Retinal pigment epithelial cell (primary cell): ENCODE data around the gene L3MBTL4.

Source experiments
- DNase-seq: peaks from one replicate; pipeline ENCODE4 v3.0.0-alpha.2; 2010; ENCODE audit warnings: low read depth
- H3K4me3 ChIP-seq: 2 replicates; pipeline ENCODE4 v1.5.1; 2011; ENCODE audit warnings: mild to moderate bottlenecking, low read length, control low read depth, moderate library complexity
- TF ChIP-seq, protein P1 (sequence below): conservative IDR thresholded peaks from 2 replicates; pipeline ENCODE4 v1.5.1; 2011; ENCODE audit warnings: low read depth, low read length, control low read depth, inconsistent platforms

L3MBTL4 gene

DNA sequence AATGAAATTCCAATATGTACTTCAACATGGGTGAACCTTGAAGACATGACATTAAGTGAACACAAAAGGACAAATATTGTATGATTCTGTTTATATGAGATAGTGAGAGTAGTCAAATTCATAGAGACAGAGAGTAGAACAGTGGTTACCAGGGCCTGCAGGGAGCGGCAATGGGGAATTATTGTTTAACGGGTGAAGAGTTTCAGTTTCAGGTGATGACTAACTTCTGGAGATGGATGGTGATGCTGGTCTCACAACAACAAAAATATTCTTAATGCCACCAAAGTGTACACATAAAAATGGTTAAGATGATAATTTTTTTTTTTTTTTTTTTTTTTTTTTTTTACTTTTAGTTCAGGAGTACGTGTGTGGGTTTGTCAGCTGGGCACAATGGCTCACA lies 410.0 kb downstream of the L3MBTL4 start:
- no peak overlapping the region for H3K4me3 ChIP-seq
- TF ChIP-seq, protein P1, sequence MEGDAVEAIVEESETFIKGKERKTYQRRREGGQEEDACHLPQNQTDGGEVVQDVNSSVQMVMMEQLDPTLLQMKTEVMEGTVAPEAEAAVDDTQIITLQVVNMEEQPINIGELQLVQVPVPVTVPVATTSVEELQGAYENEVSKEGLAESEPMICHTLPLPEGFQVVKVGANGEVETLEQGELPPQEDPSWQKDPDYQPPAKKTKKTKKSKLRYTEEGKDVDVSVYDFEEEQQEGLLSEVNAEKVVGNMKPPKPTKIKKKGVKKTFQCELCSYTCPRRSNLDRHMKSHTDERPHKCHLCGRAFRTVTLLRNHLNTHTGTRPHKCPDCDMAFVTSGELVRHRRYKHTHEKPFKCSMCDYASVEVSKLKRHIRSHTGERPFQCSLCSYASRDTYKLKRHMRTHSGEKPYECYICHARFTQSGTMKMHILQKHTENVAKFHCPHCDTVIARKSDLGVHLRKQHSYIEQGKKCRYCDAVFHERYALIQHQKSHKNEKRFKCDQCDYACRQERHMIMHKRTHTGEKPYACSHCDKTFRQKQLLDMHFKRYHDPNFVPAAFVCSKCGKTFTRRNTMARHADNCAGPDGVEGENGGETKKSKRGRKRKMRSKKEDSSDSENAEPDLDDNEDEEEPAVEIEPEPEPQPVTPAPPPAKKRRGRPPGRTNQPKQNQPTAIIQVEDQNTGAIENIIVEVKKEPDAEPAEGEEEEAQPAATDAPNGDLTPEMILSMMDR: no peak
- no peak for DNase-seq

DNA sequence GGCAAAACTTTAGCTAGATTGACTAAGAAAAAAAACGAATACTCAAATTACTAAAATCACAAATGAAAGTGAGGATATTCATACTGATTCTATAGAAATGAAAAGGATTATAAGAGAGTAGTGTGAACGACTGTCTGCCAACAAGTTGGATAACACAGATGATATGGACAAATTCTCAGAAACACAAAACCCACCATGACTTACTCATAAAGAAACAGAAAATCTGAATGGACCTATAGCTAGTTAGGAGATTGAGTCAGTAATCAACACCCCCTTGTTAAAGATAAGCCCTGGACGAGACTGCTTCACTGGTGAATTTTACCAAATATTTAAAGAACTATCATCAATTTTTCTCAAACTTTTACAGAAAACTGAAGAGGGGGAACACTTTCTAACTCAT lies 410.6 kb downstream of the L3MBTL4 start:
- TF ChIP-seq, protein P1: no peak
- DNase-seq: no peak
- H3K4me3 ChIP-seq: no peak overlapping the region

DNA sequence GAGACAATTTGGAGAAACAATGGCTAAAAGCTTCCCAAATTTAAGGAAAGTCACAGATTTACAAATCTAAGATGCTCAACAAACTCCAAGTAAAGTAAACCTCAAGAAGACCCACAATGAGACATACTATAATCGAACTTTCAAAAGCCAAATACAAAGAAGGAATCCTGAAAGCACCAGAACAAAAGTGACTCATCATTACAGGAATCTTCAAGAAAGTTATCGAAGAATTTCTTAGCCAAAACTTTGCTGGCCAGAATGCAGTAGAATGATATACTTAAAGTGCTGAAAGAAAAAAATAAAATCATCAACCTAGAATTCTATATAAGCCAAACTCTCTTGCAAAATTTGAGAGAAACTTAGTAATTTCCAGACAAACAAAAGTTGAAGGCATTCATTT lies 412.8 kb downstream of the L3MBTL4 start:
- DNase-seq: no peak
- TF ChIP-seq, protein P1: no peak

GRCh38 chr18:5998907-5999306 lies 415.8 kb downstream of the L3MBTL4 start:
- H3K4me3 ChIP-seq: no peak overlapping the region
- TF ChIP-seq, protein P1: no peak
- DNase-seq: no peak

More for the DNA sequence above, 412.8 kb downstream of the L3MBTL4 start:
- H3K4me3 ChIP-seq: no peak overlapping the region

- H3K4me3 ChIP-seq: no peak overlapping the region
- TF ChIP-seq, protein P1: no peak
- no peak for DNase-seq
These were observed 416.4 kb downstream of the L3MBTL4 start for GRCh38 chr18:5998166-5998881.

GRCh38 chr18:5997361-5997760 lies 417.4 kb downstream of the L3MBTL4 start:
- TF ChIP-seq, protein P1: no peak
- no peak overlapping the region for H3K4me3 ChIP-seq
- DNase-seq: no peak

GRCh38 chr18:5995626-5996025 lies 419.1 kb downstream of the L3MBTL4 start:
- no peak overlapping the region for H3K4me3 ChIP-seq
- TF ChIP-seq, protein P1: no peak
- DNase-seq: no peak
